Activated CD8-positive, alpha-beta memory T cell treated with anti-CD3 and anti-CD28 coated beads for 24 hours (primary cell): ENCODE results near the gene MATN4.

Experiments used
- DNase-seq: peaks from one replicate; pipeline ENCODE4 v3.0.0-alpha.2; 2020

Gene MATN4

DNA sequence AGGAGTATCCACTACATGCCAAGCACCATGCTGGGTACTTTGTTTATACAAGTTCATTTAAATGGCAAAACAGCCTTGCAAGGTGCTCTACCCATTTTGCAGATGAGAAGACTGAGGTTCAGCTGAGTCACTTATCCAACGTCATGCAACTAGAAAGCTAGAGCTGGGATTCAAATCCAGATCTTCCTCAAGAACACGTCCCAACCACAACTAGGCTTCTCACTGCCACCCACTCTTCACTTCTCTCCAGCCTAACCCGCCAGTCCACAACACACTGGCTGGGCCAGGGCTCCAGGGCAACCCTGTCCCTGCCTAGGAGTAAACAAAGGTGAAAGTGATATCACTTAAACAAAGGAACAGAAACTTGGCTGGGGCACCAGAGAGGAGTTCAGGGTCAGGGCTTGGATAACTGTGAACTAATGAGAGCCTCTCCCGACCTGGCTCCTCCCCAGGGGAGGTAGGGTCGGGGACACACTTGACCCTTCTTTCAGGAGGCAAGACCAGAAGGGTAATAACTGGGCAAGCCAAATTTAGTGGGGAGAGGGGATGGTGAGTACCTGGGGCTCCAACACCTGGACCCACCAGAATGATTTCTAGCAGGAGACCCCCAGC lies 32.2 kb upstream of the MATN4 start:
- no peak for DNase-seq

DNA sequence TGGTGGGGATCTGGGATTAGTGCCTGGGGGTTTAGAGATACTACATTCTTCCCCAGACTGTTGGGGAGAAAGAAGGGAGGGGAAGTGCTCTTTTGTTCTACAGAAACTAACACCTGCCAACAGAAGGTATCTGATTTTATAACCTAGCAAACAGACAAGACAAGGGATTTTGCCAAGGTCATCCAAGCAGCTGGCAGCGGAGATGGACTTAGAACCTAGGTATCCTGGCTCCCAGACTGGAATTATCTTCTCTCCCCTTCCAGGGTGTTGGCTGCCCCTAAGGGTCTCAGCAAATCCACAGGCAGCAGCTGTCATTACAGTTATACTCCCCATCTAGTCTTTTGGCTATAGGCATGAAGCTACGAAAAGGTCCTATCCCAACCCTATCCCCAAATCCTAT lies 31.7 kb upstream of the MATN4 start:
- DNase-seq: no peak

DNA sequence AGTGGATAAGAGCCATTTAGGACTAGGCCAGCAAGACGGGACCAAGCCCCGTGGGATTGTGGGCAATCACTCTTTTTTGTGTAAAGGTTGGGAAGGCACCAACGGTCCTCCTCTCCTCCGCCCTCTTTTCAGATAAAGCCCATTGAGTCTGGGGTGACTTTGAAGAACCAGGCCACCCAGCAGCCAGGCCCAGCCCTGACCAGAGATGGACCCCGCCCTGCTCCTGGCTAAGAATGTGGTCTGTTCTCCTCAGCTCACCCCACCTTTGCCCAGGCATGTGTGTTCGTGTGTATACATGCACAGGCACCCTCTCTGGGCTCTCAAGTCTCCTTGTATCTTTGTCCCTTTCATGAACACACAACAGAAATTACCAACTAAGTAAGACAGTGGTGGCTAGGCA lies 31.0 kb upstream of the MATN4 start:
- no peak for DNase-seq

DNA sequence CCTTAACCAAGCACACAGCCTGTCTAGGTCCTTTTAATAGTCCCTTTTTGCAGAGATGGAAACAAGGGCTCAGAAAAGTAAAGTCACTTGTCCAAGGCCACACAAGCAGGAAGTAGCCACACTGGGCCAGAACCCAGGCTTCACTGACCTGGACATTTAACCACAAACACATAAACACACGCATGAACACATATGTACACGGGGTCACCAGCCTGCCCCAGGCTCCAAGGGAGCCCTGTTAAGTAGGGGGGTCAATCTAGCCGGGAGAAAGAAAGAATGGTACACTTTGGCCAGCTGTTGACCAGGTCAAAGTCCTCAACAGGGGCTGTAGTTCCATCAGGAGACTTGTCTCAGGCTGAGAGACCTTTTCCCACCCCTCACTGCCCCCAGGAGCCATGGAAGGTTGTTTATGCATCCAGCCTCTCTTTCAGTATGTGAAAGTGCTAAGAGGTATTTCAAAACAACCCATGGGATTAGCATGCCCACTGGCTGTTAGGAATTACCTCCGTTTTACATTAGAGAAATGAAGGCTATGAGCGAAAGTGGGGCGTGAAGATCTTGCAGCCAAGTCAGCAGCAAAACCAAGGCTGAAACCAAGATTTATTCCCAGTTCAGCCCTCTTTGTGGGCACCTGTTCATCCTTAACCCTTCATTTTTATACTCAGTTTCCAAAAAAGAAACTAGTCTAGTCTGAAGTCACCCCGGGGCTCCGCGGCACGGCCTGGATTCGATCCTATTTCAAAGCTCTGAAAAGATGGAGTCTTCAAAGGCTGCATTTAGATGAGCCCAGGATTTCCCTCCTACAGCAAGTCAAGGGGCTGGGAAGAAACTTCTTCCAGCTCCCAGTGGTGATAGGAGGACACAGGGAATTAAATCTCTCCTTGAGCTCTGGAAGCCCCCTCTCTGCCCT lies 30.3 kb upstream of the MATN4 start:
- DNase-seq: no peak

DNA sequence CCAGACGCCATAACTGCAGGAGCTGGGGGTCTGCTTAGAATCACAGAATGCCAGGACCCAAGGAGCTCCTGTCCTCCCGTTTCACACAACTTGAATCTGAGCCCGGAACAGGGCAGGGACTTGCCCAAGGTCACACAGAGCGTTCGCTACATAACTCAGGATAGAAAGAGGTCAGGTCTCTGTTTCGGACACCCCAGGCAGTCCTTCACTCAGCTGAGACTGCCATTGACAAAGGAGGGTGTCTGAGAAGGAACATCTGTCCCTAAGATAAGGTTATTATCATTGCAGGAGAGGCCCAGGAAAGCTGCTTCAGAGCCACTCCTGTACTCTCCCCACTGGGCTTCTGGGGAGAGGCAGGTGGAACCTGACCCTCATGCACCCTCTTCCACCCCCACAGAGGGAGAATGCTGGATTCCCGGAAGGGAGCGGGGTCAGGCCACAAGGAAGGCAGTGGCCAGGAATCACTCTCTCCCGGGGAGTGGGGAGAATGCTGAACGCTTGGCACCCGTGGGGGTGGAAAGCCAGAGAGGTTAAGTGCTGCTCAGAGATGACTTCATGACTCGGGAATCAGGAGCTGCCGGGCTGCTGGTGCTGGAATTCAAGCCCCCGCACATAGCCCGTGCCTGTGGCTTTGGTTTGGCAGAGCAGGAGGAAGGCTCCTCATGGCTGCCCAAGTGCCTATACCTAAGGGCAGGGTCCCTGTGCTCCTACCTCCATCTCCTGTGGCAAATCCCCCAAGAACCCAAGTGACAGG lies 29.4 kb upstream of the MATN4 start:
- DNase-seq: no peak

DNA sequence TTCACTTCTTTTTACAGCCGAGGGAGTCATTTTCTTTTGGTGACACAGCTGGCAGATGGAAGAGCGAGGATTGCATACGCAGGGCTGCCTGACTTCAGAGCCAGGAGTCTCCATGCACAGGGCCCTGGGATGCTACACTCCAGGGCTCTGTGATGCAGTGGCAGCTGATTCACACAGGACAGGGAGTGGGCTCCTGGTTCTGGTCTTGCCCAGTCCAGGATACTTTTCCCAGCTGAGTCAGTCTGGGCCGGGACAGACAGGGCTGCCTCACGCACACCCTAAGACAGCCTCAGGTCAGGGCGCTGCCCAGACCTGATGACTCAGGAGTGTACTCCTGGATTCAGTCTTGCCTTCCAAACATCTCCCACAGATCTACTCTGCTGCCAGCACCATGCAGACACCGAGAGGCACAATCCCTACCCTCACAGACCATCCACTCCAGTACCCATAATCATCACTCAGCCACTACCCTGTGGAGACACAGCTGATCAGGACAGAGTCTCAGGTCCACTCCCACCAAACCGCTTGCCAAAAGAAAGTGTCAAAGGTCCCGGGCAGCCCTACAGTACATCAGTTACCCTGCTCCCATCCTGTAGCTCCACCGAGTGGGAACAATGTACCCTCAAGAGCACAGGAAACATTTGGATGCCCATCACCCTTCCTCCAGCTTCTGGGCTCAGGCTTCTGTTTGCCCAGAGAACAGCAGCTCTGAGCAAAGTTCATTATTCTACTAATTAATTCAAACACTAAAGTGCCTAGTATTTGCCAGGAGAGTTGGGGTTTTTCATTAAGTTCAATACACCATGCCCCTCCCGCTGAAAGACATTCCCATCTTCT lies 28.6 kb upstream of the MATN4 start:
- DNase-seq: no peak

DNA sequence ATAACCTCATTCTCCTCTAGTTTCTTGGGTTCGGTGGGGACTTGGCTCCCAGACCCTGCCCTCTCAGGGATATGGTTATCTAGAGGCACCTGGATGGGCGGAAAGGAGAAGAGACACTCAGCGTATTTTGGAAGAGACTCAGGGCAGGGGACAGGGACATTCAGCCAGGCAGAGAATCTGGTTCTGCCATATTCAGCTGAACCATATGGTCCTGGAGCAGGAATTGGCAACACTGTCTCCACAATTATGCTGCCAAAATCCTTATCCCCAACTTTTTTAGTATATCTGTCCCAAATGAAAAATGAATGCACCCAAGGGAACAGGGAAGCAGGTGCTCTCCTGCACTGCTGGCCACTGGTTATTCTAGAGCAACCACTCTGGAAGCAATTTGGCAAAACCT lies 22.4 kb upstream of the MATN4 start:
- no peak for DNase-seq

DNA sequence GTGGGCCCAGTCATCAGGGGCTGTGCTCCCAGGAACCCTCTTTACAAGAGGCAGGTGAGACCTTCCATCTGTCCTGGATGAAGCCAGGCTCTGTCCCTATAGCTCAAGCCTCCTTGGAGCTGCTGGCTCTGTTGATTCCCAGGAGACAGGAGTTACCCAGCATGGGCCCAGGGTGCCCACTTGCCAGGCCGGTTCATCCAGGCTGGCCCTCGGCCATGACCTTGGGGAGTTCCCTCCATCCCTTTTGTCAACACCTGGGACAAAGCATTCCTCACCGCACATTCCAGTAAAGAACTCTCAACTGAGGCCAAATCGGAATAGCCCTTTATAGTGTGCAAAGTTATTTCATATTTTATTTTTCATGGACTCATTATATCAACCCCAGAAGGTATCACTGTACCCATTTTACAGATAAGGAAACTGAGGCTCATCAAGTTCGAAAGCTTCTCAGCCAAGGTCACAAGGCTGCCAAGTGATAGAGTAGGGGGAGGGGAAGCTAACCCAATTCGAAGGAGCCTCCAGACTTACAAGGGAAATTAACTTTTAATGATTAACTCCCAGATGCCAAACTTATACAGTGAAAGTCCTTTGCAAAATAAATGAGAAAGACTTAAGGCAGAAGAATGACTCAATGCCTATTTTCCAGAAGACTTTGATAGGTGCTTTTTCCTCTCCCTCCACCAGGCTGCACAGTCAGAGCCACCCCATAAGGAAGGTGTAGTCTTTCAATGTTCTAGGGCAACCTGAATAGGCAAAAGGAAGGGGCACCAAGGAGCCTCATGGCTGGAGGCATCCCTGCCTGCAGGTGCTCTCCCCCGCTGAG lies 21.6 kb upstream of the MATN4 start:
- DNase-seq: no peak

DNA sequence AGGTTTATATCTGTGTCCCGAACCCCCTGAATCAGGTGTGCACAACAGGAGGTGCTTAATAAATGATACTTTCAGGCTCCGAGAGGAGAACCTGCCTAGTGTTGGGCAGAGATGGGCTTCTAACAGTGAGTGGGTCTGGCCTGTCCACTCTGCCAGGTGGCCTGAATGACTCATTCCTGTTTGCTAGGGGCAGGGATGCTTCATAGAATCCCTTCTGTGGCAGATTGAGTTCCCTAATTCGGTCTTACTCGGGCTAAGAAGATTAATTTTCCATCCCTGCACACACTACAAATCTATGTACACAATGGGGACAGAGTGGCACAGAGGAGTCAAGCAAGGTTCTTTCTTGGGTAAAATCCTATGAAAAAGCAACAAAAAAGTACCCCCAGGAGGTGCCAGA lies 20.4 kb upstream of the MATN4 start:
- no peak for DNase-seq

DNA sequence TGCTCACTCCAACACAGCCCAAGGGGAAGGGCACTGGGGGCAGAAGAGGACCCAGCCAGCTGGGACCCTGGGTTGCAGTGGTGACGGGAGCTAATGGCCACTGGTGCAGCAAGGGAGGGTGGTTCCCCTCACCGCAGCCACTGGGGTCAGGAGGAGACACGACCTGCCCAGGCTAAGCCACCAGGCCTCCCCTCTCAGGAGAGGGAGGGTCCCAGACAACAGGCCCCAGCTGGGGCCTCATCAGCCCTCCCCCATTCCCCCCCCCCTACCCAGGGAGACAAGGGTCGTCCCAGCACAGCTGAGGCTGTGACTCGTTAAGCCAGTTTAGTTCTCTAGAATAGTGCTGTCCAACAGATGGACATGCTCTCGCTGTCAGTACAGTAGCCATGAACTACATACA lies 17.3 kb upstream of the MATN4 start:
- no peak for DNase-seq

DNA sequence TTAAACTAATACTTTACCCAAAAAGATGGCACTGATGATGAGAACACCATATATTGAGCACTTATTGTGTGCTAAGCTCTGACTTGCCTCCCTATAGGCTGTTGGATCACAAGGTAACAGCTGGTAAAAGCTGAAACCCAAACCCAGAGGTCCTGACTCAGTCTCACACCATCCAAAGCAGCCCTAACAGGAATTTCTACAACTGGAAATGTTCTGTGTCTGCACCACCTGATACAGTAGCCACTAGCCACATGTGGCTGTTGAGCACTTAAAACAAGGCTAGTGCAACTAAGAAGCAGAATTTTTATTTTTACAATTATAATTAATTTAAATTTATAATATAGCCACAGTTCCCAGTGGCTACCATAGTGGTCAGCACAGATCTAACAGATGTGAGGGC lies 15.6 kb upstream of the MATN4 start:
- DNase-seq: no peak

DNA sequence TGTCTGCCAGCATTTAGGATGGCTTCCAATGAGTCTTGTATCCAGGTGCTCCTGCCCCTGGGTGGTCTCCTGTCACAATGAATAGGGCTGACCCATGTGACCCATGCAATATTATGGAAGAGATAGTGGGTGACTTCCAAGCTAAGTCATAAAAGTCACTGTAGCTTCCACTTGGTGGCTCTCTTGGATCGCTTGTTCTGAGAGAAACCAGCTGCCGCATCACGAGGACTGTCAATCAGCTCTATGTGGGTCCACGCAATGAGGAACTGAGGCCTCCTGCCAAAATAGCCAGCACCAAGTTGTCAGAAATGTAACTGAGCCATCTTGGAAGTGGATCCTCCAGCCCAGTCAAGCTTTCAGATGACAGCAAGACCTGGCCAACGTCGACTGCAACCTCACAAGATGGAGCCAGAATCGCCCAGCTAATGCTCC lies 14.9 kb upstream of the MATN4 start:
- DNase-seq: no peak

DNA sequence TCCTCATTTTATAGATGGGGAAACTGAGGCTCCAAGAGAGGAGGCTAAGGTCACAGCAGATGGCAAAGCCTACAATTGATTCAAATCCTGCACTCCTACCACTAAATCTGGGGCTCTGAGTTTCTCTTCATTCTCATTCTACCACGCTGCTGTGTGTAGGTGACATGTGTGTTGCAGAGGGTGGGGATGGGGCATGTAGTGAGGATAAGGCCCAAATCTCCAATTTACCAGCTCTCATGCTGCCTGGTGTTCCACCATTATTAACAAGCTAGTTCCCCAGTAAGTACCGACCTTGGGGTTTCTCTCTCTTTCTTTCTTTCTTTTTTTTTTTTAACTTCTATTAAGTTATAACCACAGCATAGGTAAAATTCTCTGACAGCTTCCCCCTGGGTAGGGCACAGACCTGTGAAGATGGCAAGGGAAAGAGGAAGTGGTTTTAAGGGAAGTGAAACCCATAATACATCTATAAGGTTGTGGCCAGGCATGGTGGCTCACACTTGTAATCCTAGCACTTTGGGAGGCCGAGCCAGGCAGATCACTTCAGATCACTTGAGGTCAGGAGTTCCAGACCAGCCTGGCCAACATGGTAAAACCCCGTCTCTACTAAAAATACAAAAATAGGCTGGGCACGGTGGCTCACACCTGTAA lies 13.0 kb upstream of the MATN4 start:
- no peak for DNase-seq

DNA sequence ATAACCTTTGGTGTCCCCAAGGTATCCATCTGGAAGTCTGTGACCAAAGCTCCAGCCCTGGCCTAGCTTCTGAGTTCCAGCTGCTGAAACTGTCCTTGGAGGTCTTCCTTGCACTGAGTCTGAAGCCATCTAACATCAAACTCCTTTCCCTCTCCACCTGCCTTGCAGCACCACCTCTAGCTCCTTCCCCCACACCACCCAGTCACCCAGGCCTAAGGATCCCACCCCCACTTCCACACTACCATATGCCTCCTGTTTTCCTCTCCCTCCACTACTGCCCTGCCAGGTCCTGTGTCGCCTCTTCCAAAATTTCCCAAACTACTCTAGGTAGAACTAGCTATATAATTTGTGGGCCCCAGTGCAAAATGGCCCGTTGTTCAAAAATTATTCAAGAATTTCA lies 10.8 kb upstream of the MATN4 start:
- DNase-seq: no peak

DNA sequence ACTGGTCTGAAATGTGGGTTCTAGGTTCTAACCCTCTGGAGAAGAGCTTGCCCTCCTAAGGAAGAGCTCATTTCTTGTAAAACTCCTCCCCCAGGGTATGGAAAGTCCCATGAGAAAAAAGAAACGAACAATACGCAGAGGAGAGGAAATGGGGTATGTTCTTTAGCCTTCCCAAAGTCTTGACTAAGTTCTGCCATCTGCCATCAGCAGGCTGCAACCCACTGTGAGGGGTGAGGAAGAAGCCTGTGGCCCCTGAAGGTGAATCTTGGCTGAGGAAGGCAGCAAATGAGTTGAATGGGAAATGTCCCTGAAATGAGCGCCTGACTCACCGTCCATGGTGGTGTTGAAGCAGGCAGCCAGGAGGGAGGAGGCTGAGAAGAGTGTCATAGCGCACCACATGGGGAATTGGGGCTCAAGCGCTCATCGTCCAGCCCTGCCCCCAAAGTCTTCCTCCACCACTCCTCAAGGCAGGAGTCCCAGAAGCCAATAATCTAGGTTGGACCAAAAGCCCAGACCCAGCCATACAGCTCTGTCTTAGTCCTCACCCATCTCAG lies 10.4 kb upstream of the MATN4 start:
- no peak for DNase-seq

DNA sequence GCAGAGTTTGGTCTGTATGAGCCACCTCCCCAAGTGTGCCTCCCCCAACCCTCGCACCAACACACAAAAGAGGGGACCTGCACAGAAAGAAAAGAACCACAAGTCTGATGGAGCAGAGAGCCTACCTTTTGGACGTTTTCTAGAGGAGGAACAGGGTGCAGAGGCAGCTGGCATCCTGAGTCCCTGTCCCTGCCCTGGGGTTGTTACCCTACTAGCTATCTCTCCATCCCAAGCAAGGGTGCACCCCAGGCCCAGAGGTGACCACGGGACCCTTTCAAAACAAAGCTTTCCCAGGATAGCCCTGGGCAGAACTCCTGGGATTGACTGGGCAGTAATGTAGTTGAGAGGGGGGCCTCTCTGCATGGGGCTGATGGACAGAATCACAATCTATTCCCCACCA lies 9.7 kb upstream of the MATN4 start:
- DNase-seq: no peak

DNA sequence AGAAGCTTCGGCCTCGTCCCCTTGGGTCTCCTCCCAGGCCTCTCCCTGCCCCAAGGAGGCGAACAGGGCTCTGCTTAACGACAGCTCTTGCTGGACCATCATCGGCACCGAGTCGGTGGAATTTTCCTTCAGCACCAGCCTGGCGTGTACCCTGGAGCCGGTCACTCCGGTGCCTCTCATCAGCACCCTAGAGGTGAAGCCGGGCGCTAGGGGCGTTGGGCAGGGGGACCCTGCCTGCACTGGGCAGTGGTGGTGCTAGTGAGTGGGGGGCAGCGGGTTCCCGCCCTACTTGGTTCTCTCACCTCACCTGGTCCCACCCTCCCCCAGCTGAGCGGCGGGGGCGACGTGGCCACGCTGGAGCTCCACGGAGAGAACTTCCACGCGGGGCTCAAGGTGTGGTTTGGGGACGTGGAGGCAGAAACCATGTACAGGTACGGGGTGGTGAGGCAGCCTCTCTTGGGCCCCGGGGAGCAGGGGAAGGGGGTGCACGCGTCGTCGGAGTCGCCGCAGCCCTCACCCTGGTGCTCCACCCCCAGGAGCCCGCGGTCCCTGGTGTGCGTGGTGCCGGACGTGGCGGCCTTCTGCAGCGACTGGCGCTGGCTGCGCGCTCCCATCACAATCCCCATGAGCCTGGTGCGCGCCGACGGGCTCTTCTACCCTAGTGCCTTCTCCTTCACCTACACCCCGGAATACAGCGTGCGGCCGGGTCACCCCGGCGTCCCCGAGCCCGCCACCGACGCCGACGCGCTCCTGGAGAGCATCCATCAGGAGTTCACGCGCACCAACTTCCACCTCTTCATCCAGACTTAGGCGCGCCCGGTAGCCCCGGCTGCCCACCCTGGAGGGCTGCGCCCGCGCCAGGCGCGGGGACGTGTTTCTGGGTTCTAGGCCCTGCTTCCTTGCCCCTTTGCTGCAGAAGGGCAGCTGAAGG lies 8.3 kb upstream of the MATN4 start:
- DNase-seq: no peak

DNA sequence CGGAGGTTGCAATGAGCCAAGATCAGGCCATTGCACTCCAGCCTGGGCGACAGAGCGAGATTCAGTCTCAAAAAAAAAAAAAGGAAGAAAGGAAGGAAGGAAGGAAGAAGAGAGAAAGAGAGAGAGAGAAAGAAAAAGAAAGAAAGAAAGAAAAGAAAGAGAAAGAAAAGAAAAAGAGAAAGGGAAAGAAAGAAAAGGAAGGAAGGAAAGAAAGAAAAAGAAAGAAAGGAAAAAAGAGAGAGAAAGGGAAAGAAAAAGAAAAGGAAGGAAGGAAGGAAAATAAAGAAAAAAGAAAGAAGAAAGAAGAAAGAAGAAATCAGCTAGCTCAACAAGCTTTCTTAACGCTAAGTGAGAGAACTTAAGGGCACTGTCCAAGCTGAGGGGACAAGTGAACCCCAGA lies 7.6 kb upstream of the MATN4 start:
- DNase-seq: no peak

DNA sequence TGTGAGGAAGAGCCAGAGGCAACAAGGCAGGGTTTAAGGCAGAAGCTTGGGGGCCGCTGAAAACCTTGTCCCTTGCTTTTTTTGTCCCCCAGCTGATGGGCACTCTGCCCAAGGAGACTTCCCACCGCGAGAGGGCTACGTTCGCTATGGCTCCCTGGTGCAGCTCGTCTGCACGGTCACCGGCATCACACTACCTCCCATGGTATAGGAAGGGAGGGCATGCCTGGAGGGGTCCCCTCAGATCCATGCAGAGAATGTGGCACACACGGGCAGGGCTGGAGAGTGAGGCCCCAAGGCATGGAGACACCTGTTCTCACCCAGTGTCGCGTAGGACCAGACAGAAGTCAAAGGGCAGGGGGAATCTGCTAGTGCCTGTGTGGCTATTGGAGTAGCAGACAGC lies 5.8 kb upstream of the MATN4 start:
- no peak for DNase-seq

DNA sequence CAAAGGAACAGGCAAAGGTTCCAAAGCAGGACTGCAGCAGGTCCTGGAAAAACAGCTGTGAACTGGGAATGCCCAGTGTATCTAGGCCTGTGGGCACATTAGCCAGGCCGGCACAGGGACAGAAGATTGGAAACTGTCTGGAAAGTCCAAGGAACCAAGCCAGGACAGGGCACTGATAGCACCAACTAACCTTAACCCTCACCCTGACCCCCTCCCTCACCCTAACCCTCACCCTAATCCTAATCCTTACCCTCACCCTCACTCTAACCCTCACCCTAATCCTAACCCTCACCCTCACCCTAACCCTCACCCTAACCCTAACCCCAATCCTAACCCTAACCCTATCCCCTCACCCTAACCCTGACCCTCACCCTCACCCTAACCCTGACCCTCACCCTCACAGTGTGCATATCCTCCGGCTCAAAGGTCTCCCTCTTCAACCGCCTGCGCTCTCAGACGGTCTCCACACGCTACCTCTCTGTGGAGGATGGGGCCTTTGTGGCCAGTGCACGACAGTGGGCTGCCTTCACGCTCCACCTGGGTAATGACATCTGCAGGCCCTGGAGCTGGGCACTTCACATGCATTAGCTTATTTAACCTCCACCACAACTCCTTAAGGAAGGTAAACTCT lies 5.1 kb upstream of the MATN4 start:
- no peak for DNase-seq
